NCI-H2107 treated with DMSO at 0.1 percent for 48 hours (cell line): Measurements from ENCODE around the gene MEIS3.

Experiments
- DNase-seq: peaks from one replicate; lab custom pipeline; 2025; ENCODE audit not compliant: unreplicated experiment; lab: John Stamatoyannopoulos, UW

MEIS3 gene

DNA sequence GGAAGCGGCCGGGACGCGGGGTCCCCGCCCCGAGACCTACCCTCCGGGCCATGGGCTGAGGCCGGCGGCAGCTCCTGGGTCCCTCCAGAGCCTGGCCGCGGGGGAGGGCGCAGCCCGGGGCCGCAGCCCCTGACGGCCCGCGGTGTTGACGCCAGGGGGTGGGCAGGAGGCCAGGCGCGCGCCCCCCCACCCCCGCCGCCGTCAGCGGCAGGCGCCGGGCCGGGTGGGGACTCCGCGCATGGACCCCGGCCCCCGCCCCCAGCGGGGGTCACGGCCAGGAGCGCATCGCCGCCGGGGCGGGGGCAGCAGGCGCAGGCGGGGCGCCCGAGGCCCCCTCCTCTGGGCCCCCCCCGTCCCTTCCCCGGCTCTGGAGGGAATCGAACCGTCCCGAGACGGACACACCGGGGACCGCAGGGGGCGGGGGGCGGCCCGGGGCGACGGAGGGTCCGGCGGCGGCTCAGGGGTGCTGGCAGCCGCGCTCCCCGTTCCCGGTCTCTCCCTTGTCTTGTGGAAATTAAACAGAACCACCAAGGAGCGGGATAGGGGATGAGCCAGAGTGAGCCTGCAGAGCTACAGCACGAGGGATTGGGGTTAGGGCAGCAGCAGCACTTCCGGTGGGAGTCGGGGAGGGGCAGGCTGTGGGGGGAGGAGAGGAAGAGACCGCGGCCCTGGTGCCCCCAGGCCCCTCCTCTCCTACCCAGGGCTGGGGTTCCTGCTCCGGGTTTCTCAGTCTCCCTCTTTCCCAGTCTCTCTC lies at the start of gene MEIS3:
Gene MEIS3, minus strand, starts transcription at position 498 of the 754 bp plus-strand sequence. Its CDS starts 446 bp downstream, at position 52.
- no peak for DNase-seq

DNA sequence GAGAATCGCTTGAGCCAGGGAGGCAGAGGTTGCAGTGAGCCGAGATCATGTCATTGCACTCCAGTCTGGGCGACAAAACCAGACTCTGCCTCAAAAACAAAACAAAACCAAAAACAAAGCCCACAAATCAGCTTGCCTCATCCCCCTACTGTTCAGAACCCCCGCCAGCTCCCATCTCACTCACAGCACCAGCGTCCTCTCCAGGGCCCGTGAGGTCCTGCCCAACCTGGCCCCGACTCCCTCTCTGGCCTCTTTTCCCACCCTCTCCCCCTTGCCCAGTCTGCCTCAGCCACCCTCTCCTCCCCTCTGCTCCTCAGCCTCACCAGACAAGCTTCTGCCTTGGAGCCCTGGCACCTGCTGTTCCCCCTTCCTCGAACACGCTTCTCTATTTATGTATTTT lies 48.6 kb upstream of the MEIS3 start:
- DNase-seq: no peak

DNA sequence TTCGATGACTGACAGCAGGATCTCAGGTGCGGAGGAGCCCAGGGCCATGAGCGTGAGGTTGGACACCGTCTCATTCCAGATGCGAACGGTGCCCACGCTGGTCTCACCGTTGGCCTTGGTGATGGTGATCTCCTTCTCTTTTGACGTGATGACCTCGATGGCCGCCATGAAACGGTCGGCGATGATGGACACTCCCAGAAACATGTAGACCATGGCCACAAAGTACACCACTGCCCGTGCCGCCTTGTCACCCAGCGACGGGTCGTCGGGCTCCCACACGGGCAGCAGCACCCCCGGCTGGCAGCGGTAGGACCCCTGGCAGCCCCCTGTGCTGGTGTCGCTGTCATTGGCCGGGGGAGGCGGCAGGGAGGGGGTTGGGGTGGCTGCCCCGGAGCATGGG lies 46.6 kb upstream of the MEIS3 start:
- no peak for DNase-seq

DNA sequence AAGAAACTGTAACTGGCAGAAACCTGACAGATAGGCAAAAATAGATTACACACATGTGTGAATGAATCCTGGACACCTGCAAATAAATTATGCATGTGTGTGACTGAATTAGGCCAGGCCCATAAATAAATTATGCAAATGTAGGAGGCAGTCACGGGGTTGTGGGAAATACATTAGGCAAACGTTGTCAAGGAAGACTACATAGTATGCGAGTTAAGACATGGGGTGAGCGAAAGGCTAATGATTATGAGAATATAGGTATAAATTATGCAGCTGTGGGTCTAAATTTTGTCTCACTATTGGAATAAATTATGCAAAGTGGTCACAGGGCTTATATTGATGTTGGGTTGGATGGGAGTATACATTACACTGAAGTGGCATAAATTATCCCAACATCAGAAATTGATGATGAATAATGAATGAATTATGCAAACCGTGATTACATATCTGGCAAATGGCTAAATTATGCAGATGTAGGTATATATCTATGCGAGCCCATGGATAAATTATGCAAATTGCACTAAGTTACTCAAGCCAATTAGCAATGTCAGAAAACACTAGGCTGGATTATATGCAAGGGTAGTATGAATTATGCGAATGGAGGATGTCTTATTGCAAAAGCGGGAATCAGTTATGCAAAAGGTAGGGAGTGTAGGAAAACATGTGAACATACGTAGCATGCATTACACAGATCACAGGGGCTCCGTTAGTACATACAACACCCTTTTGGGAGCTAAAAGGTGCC lies 45.5 kb upstream of the MEIS3 start:
- DNase-seq: no peak

DNA sequence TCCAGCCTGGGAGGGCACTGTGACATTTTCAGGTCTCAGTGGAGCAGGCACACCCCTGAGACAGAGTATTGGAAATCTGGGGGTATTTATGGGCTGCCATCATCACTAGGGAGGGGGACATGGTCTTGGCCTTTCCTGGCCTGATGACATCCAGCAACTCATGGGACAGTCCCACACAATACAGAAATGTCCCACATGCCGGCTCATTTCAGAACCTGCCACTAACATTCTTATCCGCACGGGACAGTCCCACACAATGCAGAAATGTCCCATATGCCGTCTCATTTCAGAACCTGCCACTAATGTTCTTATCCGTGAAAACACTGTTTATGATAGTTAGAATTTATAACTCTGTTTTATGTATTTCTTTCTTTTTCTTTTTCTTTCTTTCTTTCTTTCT lies 42.5 kb upstream of the MEIS3 start:
- no peak for DNase-seq

DNA sequence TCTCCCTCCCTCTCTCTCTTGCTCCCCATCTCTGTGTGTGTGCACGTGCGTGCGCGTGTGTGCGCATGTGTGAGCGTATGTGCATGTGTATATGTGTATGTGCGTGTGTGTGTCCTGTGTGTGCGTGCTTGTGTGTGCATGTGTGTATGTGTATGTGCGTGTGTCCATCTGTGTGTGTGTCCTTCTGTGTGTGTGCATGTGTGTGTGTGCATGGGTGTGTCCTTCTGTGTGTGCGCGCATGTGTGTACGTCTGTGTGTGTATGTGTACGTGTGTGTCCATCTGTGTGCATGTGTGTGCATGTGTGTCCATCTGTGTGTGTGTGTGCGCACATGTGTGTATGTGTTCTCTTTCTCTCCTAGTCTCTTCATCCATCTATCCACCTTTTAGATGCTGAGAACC lies 40.1 kb upstream of the MEIS3 start:
- DNase-seq: no peak

DNA sequence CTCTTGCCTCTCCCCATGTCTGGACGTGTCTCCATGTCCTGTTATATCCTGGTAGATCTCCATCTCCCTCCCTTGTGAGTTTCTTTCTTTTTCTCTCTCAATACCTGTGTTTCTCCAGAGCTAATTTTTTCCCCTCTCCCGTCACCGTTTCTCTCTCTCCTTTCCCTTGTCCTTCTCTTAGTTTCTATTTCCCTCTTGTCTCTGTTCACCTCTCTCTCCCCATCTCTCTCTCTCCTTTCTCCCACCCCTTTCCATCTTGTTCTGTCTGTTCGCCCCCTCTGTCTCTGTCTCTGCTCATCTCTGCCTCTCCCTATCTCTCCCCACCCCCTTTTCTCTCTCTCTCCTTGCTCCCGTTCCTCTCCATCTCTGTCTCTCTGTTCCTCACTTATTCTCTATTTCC lies 39.3 kb upstream of the MEIS3 start:
- DNase-seq: no peak

DNA sequence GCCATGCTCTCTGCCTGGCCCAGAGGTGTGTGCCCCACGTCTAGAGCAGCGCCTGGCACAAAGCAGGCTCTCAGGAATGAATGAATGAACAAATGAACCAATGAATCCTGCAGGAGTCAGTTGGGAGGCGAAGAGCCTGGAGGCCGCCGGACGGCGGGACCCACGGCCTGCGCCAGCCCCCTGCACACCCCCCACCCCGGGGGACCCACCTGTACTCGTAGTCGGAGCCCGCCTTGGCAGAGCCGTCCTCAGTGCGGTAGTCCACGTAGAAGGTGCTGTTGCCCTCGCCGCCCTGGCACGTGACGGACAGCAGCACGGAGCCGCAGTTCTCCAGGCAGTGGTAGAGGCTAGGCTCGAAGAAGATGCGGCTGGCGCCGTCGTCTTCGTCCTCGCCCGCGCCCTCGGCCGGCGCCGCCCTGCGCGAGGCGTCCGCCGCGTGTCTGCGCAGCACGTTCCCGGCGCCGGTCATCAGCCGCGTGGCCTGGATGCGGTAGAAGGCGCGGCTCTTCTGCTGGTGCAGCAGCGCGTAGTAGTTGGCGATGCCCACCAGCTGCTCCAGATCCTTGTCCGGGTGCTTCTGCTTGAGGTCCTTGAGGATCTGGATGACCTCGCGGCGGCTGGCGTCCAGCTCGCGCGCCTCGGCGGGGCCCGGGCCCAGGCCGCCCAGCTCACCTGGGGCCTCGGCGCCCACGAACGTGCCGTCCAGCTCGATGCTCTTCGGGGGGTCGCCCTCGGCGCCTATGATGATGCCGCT lies 37.6 kb upstream of the MEIS3 start:
- no peak for DNase-seq

DNA sequence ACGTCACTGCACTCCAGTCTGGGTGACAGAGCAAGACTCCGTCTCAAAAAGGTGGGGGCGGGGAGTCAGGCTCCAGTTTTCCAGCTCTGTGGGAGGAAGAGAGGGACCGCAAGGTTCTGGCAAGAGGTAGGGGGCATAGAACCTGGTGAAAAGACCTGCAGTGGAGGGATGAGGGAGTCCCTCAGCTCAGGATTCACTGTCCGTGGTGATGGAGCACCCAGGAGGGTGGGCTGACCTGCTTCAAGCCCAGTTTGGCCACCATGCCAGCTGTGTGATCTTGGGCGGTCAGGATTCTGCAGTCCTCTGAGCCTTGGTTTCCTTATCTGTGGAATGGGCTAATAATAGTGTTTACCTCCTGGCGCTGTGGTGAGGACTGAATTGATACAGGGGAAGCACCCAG lies 31.2 kb upstream of the MEIS3 start:
- no peak for DNase-seq

DNA sequence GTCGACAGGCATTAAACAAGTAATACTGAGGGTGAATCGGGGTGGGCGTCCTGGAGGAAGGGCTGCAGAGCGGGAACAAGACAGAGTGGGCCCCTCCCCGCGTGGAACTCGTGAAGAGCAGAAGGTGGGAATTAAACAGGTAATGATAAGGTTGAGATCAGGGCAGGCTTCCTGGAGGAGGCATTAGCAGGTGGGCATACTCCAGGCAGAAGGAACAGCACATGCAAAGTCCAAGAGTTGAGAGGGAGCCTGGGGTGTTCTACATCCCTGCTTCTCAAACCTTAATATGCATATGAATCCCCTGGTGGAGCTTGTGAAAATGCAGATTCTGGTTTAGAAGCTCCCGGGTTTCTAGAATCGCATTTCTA lies 29.0 kb upstream of the MEIS3 start:
- no peak for DNase-seq

DNA sequence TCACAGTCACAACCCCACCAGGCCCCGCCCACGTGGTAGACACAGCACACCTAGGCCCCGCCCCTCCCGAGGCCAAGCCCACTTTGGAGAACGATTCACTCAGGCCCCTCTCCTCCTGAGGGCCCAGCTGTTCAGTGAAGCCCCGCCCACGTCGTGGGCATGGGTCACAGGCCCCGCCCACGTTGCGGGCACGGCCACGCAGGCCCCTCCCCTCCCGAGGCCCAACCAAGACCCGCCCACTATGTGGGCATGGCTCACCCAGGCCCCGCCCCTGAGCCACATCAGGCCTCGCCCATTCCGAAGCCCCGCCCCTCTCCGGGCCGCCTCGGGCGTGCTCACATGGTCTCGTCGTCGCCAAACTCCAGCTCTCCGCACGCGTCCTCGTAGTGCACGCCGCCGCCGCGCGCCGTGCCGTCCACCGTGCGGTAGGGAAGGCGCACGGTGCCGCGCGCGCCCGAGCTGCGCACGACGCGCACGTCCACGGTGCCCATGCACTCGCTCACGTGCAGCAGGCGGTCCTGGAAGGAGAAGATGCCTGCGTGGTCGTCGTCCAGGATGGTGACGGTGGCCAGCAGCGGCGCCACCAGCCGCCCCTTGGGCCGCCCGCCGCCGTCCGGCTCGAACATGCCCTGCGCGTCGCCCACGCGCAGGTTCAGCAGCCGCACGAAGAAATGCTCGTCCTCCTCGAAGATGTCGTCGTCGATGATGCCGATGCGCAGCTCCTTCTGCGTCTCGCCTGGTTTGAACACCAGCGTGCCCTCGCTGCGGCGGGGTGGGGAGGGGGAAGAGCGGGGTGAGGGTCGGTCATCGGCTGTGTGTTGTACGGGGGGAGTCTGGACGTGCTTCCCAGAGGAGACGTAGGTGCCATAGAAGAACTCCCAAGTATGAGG lies 28.4 kb upstream of the MEIS3 start:
- no peak for DNase-seq

DNA sequence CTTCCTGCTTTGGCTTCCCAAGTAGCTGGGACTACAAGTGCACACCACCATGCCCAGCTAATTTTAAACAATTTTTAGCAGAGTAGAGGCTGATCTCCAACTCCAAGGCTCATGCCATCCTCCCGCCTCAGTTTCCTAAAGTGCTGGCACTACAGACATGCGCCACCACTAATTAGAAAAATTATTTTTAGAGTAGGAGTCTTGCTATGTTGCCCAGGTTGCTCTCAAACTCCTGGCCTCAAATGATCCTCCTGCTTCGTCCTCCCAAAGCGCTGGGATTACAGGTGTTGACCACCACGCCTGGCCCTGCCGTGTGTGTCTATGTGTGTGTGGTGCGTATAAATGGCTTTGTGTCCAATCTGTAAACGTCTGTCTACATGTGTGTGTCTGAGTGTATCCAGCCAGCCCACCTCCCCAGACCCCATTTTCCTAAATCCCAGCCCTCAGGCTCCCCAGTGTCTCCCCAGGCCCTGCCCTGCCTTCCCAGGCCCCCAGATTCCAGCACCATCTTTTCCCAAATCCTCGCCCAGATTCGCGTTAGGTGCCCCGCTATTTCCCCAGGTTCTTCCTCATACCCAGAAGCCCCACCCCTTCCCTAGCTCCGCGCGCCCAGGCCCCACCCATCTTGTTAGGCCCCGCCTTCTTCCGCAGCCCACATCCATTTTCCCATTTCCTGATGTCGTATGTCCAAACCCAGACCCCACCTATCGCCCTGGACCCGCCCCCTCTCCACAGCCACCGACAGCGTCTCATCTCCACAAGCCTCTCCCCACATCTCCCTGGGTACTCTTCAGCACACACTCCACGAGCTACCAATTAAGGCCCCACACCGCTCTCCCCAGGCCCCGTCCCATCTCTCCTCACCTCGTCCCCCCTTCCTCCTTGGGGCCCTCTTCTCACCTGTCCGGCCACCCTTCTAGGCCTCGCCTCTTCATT lies 27.5 kb upstream of the MEIS3 start:
- no peak for DNase-seq

DNA sequence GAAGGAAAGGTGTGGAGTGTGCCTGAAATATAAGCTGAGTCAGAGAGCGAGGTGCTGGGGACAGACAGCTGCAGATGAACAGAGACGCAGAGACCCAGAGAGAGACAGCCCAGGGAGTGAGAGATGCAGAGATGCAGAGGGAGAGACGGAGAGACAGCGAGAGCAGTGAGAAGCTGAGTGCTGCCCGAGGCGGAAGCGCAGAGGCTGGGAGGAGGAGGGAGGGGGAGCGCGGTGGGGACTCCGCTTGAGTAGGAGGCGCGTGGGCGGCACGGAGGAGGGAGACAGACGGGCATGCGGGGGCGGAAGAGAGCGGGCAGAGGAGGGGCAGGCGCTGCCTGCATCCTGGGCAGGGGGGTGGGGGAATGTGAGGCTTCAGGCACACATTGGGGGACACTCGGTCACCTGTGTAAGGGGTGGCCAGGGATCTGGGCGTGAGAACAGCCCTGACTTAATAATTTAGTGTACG lies 26.6 kb upstream of the MEIS3 start:
- peak; percentile 19 for DNase-seq

DNA sequence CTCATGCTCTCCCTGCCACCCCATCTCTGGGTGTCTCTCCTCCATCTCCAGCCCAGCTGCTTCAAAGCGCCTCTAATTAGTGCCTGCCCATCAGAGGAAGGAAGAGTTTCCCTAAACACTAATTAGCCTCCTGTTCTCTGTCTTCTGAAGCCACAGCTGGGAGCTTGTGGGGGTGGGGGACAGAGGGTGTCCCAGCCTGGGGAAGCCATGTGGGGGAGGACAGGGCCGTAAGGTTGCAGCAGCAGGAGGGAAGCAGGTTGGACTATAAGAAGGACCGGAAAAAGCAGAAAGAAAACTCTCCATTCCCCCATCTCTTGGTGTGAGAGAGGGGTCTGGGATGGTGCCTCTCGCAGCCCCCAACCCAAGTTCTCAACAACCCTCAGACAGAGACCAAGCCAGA lies 26.2 kb upstream of the MEIS3 start:
- no peak for DNase-seq

DNA sequence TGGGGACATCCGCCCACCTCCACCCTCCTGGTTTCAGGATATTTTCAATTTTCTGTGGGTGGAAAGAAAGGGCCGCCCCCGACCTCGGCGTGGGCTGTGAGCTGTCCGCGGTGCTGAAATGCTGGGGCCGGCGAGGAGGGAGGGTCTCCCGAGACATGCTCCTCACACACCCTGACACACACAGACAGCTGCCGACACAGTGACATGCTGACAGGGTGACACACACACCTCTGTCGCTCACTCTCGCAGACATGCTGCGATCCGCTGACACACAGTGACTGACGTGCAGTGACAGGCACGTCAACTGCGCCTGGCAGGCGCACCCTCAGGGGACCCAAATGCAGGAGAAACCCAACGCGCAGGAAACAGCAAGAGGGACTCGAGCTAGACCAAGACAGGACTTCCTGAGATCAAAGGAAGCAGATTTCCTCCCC lies 25.1 kb upstream of the MEIS3 start:
- DNase-seq: no peak

DNA sequence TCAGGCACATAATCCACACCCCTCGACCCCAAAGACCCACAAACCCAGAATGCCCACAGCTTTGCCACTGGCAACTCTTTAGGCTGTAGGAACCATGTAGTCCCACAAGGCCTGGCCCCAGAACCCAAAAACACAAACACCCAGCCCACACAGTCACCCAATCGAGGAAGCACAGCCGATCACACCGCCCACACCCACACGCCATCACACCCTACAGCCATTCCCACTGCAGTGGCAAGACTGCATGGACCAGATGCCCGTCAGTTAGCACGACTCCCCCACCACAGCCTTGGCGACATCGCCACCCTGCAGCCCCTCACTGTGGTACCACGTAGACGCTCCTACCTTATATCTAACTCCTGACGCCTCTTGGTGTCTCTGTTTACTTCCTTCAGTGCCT lies 24.0 kb upstream of the MEIS3 start:
- no peak for DNase-seq

DNA sequence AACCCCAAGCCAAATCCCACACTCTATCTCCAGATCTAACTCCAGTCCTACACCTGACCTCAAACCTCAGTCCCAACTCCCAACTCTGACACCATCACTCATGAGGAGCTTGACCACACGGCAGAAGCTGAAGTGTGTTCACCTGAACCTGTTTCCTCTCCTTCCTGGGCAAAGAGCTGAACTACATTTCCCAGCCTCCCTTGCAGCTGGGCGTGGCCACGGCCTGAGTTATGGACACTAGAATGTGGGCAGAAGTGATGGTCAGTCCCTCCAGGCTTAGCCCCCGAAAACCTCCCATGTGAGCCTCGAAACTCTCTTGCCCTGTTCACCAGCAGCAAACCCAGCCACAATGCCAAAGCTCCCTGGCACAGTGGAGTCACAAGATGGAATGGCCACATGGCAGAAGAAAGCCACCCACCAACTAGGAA lies 19.5 kb upstream of the MEIS3 start:
- no peak for DNase-seq

DNA sequence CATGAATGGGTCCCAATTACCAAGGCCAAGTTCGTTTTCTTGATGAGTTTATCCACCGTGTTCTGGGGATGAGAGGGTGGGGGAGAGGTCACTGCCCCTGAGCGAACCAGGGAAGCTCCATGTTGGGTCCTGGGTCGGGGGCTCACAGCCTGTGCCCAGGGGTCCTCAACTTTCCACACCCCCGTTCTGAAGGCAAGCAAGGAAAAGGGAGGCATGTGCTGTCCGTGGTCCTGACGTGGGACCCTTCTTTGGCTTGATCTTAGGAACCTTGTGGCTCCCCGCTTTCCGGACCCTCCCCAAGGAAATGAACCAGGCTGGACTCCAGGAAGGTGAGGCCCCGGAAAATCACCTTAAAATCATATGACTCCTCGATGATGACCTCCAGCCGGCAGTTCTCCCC lies 18.2 kb upstream of the MEIS3 start:
- no peak for DNase-seq

DNA sequence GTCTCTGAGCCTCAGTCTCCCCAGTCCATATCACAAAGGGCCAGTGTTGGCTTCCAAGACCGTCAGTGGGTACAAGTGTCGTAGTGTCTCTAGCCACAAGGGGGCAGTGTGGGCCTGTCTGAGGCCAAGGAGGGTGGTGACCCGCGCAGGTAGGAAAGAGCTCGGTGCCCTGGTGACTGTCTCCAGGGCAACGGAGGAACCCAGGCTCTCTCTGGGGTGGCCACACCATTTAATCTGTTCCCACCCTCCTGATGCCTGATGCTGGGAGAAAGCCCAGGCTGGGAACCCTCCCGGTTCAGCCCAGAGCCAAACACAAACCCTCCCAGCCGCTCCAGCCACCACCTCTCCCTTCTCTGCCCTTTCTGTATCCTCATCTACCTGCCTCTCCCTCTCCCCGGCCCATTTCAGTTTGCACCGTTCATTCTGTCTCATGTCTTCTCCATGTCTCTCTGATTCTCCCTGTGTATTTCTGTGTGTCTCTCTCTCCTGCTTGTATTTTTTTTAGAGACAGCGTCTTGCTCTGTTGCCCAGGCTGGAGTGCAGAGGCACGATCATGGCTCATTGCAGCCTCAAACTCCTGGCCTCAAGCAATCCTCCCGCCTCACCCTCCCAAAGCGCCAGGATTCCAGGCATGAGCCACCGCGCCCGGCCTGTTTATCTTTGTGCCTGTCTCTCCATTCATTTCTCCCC lies 17.5 kb upstream of the MEIS3 start:
- peak; percentile 80 for DNase-seq
